GM18508 (cell line): ENCODE data around the gene RNGTT.
"Not testable (repeated sequence)": the region's sequence is repeated elsewhere in the genome, so short reads cannot be mapped to it uniquely, and the experiment has no call there.

Source experiments
- ATAC-seq: cut with Tn5 transposase; IDR thresholded peaks from one replicate; pipeline ENCODE4 v1.9.1; 2021; ENCODE audit warnings: moderate number of reproducible peaks; ENCODE audit not compliant: insufficient read depth, unreplicated experiment

RNGTT gene

DNA sequence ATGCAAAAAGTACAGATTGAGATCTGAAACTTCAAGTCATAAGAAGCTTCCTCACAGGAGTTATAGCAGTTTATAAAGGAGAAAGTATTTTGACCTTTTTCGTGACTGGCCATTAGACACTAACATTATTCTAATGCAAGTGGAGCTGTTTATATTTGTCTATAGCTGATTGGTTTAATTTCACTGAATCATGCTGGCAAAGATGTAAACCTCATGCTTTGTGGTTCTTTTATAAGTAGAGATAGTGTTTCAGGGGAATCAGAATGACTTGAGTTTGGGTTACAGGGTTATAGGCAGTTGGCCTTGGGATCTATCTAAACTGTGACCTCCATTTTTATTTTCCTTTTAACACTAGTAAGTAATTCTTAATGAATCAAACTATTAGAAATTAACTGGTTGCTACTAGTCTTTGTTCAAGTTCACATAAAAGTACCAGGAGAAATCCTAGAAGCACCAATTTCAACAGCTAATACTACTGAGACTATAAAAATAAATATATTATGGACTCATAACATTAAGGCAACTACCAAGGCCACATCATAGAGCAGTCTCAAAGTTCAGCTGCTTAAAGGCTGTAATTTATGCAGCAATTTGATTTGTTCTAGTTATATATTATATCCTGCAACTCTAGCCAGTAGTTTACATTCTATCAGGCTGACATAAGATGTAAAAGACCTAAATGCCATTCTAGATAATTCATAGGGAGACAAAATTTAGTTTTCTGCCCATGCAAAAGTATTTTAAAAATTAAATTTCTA is 94.0 kb downstream of the RNGTT start:
- no peak for ATAC-seq

DNA sequence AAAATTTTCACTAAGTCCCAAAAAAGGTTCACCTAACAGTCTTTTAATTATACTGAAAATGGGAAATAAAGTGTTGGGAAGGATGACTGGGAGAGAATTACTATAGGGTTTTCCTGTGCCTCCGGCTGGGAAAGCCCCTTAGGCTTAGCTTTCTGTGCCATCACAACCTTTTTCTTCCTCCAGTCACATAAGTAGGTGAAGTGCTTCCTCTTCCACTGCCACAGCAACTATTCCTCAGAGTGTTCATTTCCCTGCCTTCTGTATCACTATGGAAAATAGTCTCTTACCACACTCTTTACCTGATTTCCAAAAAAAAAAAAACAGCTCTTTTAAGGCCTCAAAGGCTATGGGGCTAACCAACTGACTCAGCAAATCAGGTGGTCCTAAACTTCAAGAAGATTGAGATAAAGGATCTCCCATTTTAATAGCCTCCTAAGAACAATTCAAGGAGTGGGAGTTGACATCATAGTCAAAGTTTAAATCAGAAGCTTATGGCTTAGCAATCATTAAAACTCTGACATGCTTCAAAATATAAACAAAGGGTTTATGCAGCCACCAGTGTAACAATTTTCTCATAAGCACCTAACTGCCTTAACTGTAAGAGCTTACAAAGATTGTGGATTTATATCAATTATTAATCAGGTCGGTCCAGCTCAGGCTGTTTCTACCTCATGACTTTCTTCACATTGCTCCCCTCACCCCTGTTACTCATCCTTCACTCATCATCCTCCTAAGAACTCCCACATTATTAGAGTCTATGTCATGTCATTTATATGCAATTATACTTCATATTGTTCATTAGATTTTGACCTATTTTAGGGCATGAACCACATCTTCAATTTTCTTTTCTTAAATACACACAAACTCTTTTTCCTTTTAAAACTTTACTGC is 95.3 kb downstream of the RNGTT start:
- no peak for ATAC-seq

GRCh38 chr6:88866856-88867255 is 96.6 kb downstream of the RNGTT start:
- ATAC-seq: no peak

- no peak for ATAC-seq
These were observed 98.1 kb downstream of the RNGTT start for GRCh38 chr6:88865275-88865674.

- no peak for ATAC-seq
These were observed 98.9 kb downstream of the RNGTT start for GRCh38 chr6:88864359-88865054.

DNA sequence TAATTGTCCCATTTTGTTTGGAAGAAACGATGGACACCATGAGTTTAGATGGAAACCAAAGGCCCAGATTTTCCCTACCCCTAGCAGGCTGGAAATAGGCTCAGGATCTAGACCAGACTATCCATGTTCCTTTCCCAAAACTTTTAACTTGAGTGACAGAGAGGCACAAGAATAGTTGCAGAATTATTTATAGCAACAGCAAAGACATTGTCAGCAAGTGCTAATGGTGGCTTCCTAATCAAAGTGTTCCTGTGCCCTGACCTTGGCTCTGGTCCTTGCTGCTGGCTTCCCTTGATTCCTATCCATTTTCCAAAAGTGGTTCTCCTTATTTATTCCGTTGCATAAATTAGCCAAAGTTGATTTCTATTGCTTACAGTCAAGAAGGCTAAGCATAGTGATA is 103.1 kb downstream of the RNGTT start:
- ATAC-seq: no peak

GRCh38 chr6:88858455-88858854 is 105.0 kb downstream of the RNGTT start:
- no peak for ATAC-seq

- ATAC-seq: no peak
These were observed 106.9 kb downstream of the RNGTT start for GRCh38 chr6:88856566-88856965.

DNA sequence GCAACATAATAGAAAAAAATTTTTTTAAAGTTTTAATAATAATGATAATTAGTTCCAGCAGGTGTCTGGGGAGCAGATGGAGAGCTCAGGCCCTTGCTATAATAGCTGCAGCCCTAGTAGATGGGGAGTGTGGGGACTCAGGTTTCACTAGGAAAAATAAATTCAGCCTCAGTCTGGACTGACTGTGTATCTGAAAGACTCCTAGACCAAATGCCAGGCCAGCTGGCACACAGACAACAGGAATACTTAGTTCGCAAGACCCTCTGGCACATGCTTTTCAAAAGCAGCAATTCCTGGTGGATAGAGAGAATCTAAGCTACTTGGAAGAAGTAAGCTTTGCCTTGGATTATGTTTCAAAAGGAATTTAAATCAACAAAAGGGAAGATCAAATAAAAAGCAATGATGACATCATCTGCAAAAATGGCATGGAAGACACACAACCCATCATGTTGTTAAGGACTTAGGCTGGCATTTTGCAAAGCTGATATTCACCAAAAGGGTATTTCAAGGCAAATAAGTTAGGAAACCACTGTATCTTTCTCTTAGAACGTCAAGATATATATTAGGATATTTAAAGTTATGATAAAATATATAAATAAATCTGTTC is 107.8 kb downstream of the RNGTT start:
- no peak for ATAC-seq

DNA sequence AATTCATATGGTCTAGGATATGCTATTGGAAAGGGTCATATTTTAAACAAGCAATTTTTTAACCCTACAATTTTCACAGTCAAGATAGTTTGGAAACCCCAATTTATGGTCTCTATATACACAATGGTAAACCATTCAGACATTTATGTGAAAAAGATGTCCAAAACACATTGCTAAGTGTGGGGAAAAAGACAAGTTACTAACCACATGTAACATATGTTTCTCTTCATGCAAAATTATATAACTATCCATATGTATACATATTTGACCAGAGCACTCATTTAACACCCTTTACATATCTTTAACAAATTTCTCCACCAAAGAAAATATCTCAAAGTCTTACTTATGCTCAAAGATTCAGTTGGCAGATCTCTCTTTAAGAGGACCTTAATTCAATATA is 110.6 kb downstream of the RNGTT start:
- no peak for ATAC-seq

- ATAC-seq: no peak
These were observed 111.4 kb downstream of the RNGTT start for GRCh38 chr6:88852000-88852399.

GRCh38 chr6:88848870-88849269 is 114.5 kb downstream of the RNGTT start:
- no peak for ATAC-seq

DNA sequence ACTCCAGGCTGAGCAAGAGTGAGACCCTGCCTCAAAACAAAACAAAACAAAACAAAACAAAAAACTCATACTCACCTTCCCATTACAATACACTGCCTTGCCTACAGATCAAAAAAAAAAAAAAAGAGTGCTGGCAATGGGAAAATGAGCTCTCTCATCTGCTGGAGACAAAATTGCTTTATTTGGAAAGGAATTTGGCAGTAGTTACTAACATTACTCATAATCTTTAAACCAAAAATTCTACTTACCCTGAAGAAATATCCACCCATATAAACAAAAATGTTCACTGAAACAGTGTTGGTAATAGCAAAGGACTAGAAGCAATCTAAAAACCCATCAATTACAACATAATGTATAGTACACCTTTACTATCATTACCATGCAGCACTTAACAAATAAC is 120.4 kb downstream of the RNGTT start:
- ATAC-seq: no peak

DNA sequence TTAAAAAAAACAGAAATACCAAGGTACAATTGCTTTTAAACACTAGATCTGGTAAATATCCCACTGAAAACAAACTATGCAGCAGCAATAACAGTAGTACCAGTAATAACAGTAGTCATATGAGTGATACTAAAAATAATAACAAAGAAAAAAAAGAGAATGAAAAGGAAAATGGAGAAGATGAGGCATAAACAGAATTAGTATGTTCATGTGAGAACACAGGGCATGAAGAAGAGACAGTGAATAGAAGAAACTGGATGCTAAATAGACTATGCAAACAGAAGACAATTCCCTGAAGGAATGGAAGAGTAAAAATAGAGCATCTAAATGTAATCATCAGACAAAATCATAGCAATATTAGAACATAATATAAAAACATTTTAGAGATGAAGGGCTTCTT is 121.1 kb downstream of the RNGTT start:
- ATAC-seq: no peak

GRCh38 chr6:88840796-88841539 is 122.5 kb downstream of the RNGTT start:
- no peak for ATAC-seq

GRCh38 chr6:88840289-88840688 is 123.1 kb downstream of the RNGTT start:
- no peak for ATAC-seq

DNA sequence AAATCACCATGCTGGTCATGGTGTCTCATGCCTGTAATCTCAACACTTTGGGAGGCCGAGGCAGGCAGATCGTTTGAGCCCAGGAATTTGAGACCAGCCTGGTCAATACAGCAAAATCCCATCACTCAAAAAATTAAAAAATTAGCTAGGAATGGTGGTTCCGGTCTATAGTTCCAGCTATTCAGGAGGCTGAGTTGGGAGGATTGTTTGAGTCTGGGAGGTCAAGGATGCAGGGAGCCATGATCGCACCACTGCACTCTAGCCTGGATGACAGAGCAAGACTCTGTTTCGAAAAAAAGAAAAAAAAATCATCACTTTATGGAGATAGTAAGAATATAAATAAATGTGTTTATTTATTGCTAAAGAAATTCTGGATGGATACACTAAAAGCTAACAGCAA is 124.1 kb downstream of the RNGTT start:
- ATAC-seq: no peak

- ATAC-seq: no peak
These were observed 128.2 kb downstream of the RNGTT start for GRCh38 chr6:88835210-88835609.

DNA sequence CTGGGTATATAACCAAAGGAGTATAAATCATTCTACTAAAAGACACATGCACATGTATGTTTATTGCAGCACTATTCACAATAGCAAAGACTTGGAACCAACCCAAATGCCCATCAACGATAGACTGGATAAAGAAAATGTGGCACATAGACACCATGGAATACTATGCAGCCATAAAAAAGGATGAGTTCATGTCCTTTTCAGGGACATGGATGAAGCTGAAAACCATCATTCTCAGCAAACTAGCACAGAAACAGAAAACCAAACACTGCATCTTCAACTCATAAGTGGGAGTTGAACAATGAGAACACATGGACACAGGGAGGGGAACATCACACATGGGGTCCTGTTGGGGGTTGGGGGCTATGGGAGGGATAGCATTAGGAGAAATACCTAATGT is 130.3 kb downstream of the RNGTT start:
- not testable (repeated sequence) for ATAC-seq

GRCh38 chr6:88827599-88827998 is 135.8 kb downstream of the RNGTT start:
- ATAC-seq: not testable (repeated sequence)
